Activated naive CD4-positive, alpha-beta T cell treated with anti-CD3 and anti-CD28 coated beads, Interleukin-2, amount 50 U/mL, for 72 hours (primary cell): ENCODE data around the gene MED25. TPM values are rescaled to one million over a fixed set of nuclear protein-coding genes. Genes with fewer than 3 reads are reported as not detected.

Source experiments
- ATAC-seq, 2 donors: fragments of 150-1000 bp; cut with Tn5 transposase; 2 replicates each; pipeline ENCODE4 v1.10.0; 2021; ENCODE audit warnings: mild to moderate bottlenecking in 2 of 2, moderate library complexity in 2 of 2
- DNase-seq, 2 donors: peaks; one replicate each; pipeline ENCODE4 v3.0.0; 2021 to 2022; ENCODE audit warnings: low spot score in 2 of 2
- H3K27ac Mint-ChIP-seq, 2 donors: one replicate each; pipeline ENCODE4 v1.8.0; 2022; ENCODE audit warnings: mild to moderate bottlenecking in 2 of 2, mixed read lengths in 2 of 2
- H3K36me3 Mint-ChIP-seq, 2 donors: one replicate each; pipeline ENCODE4 v1.8.0; 2022; ENCODE audit warnings: mixed read lengths in 2 of 2
- H3K9me3 Mint-ChIP-seq, 2 donors: one replicate each; pipeline ENCODE4 v1.8.0; 2022; ENCODE audit warnings: mixed read lengths in 2 of 2
- total RNA-seq, 2 donors: library from RNA; stranded (reverse); gene quantifications; one replicate each; pipeline ENCODE4 v1.2.3, GENCODE V29; 2022

Gene MED25
- 10 to 100 TPM; 58.4 to 68.2 TPM for total RNA-seq

- no peaks in the 10 kb centered on the region for H3K9me3 Mint-ChIP-seq
- DNase-seq (peak; percentile 88 to 91), ATAC-seq (peak; percentile 73 to 76)
- peaks cover under 1 to 17% of the 10 kb centered on the region in 2 donors for H3K36me3 Mint-ChIP-seq
- peak within 1 kb of the TSS; percentile 99 to 100 for H3K27ac Mint-ChIP-seq
Measured at GRCh38 chr19:49817964-49818648, at the start of gene MED25. TSS of gene MED25 (plus strand) at chr19:49818289. CDS start at chr19:49818342, 53 bp downstream.

GRCh38 chr19:49770529-49770928 lies 47.6 kb upstream of the MED25 start:
- H3K27ac Mint-ChIP-seq: no peak overlapping the region
- DNase-seq: no peak
- ATAC-seq: no peak
- H3K9me3 Mint-ChIP-seq: no peaks in the 10 kb centered on the region
- peaks cover 0 to 5% of the 10 kb centered on the region in 2 donors for H3K36me3 Mint-ChIP-seq

DNA sequence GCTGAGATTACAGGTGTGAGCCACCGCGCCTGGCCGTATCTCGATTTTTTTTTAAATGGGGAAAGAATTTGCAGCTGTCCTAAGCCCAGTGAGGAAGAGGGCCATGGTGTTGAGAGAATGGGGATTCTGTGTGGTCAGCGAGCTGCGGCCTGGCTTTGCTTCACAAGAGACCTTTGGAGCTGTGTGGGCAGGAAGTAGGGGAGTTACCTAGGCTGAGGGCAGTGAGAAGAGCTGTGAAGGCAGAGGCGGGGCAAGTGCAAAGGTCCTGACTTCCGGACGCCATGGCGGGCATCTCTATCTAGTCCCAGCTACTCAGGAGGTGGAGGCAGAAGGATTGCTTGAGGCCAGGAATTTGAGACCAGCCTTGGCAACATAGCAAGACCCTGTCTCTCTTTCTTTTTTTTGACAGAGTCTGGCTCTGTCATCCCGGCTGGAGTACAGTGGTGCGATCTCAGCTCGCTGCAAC lies 46.4 kb upstream of the MED25 start:
- ATAC-seq: no peak
- DNase-seq: no peak
- Mint-ChIP-seq H3K36me3 (peaks cover 0 to 5% of the 10 kb centered on the region in 2 donors), H3K27ac (no peak overlapping the region), H3K9me3 (no peaks in the 10 kb centered on the region)

DNA sequence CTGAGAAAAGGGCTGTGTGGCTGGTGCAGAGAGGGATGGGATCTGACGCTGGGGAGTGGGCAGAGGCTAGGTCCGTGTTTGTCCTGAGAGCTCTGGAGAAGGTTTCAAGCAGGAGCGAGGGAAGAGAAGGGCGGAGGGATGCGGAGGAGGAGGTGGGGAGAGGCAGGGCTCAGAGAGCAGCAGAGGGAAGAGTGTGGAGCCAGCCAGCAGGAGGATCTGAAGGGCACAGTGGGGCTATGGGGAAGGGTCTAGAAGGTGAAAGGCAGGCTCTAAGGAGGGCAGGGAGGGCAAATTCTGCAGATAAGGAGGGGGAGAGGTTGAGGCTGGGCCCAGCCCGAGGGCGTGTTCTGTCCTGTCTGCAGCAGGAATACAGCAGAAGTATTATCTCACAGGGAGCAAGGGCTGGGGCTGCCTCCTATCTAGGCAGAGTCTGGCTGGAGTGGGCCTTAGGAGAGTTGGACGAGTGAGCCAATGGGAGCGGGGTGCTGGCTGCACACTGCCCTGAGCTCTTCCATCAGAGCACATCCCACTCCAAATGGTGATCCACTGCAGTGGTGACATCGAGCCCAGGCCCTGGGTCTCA lies 45.1 kb upstream of the MED25 start:
- DNase-seq (no peak), ATAC-seq (no peak)
- H3K9me3 Mint-ChIP-seq: no peaks in the 10 kb centered on the region
- peak overlapping the region in 1 of 2 donors; percentile 39 for H3K27ac Mint-ChIP-seq
- no peaks in the 10 kb centered on the region for H3K36me3 Mint-ChIP-seq

GRCh38 chr19:49773663-49774350 lies 44.3 kb upstream of the MED25 start:
- DNase-seq: no peak
- Mint-ChIP-seq H3K27ac (no peak overlapping the region), H3K36me3 (no peaks in the 10 kb centered on the region), H3K9me3 (no peaks in the 10 kb centered on the region)
- ATAC-seq: no peak

GRCh38 chr19:49774969-49775368 lies 43.1 kb upstream of the MED25 start:
- Mint-ChIP-seq H3K9me3 (no peaks in the 10 kb centered on the region), H3K27ac (no peak overlapping the region), H3K36me3 (no peaks in the 10 kb centered on the region)
- ATAC-seq (no peak), DNase-seq (no peak)

DNA sequence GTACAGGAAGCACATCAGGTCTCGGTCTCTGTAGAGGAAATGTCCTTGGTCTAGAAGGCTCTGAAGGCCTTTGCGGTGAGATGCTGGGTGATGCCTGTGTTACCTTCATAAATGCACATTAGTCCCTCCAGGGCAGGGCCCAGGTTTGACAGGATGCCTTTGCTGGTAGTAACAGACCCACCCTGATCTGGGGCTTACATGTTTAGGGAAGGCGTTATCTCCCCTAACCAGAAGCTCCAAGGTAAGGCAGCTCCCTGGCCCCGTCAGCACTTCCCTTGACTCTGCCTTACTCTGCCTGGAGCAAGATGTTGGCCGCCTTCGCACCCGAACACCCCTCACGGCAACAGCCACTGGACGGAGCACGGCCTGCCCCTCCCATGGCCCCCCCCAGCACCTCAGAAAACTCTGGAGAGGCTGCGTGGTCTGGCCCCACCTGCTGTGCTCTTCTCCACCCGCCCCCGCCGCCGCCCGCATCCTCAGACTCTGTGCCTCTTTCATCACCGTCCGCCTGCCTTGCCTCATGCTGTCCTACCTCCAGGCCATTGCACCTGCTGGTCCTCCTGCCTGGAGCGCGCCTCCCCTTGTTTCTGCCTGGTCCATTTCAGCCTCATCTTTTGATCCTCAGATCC lies 42.2 kb upstream of the MED25 start:
- Mint-ChIP-seq H3K27ac (peak overlapping the region in 1 of 2 donors; percentile 89), H3K9me3 (no peaks in the 10 kb centered on the region), H3K36me3 (no peaks in the 10 kb centered on the region)
- ATAC-seq (no peak), DNase-seq (no peak)

DNA sequence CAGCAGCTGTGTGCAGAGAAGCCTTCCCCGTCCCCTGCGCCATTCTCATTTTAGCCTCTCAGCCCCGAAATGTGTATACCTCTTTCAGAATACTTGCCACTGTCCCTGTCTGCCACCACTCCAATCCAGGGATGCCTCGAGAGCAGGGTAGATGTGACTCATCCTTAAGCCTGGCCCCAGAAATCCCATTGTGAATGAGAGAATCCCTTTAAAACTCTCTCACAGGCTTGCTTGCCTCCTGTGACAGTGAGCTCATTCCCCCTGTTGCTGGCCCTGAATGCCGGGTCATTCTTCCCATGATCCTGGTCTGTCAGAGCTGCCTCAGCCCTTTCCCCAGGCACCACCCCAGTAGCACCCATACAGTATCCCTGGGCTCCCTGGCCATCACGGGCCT lies 41.7 kb upstream of the MED25 start:
- no peaks in the 10 kb centered on the region for H3K36me3 Mint-ChIP-seq
- no peak for ATAC-seq
- H3K9me3 Mint-ChIP-seq: no peaks in the 10 kb centered on the region
- DNase-seq: no peak
- H3K27ac Mint-ChIP-seq: peak overlapping the region in 1 of 2 donors; percentile 89

DNA sequence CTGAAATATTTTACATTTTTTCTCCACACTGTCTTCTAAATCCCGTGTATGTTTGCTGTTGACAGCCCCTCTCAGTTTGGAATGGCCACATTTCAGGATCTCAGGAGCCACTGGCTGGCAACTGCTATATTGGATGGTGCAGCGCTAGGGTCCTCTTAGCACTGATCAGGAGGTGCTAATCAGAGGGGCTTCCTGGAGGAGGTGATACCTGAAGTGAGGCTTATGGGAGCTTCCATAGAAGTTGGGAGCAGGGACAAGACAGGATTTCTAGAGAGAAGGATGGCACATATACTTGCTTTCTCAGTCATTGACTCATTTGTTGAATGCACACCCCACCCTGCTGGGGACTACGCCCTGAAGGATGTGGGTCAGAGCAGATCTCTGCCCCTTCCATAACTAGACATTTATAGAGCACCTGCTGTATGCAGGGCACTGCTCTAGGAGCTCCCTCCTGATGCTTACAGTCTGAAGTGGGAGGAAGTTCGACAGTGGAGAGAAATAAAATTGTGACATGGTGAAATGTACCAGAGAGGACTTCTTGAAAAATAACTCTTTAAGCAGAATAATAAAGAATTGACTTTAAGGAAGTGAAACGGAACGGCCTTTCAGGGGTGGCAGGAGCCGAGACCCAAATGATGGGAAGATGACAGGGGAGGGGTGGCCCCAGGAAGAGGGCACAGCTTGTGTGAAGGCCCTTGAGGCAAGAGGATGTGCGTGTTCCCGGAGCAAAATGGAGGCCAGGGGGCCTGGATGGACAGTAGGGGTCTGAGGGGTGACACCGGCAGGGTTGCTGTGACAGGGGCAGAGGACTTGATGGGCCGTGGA lies 38.1 kb upstream of the MED25 start:
- Mint-ChIP-seq H3K27ac (peak overlapping the region; percentile 58 to 87), H3K36me3 (peaks cover 10 to 11% of the 10 kb centered on the region in 2 donors), H3K9me3 (no peaks in the 10 kb centered on the region)
- ATAC-seq (no peak), DNase-seq (no peak)

GRCh38 chr19:49780861-49781260 lies 37.2 kb upstream of the MED25 start:
- Mint-ChIP-seq H3K27ac (peak overlapping the region; percentile 58 to 87), H3K9me3 (no peaks in the 10 kb centered on the region), H3K36me3 (peaks cover 15 to 16% of the 10 kb centered on the region in 2 donors)
- no peak for DNase-seq
- ATAC-seq: no peak

DNA sequence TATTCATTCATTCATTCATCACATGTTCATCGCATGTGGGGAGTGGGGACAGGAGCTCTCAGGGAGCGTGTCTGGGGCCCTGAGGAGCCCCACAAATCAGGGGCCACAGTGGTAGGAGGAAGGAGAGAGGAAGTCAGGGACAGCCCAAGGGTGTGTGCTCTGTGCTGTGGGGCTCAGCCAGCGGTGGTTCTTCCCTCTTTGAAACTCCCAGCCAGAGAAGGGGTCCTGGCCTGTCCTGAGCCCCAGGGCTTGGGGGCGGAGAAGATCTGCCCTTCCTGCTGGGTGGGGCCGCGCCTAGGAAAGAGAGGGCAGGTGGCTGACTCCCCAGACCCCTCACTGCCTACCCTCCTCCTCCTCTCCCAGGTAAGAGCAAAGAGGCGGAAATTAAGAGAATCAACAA lies 36.7 kb upstream of the MED25 start:
- peak overlapping the region in 1 of 2 donors; percentile 87 for H3K27ac Mint-ChIP-seq
- peaks cover 15 to 16% of the 10 kb centered on the region in 2 donors for H3K36me3 Mint-ChIP-seq
- H3K9me3 Mint-ChIP-seq: no peaks in the 10 kb centered on the region
- DNase-seq (no peak), ATAC-seq (no peak)

GRCh38 chr19:49782515-49782914 lies 35.6 kb upstream of the MED25 start:
- no peak for DNase-seq
- H3K36me3 Mint-ChIP-seq: peaks cover 15 to 16% of the 10 kb centered on the region in 2 donors
- no peak for ATAC-seq
- peak overlapping the region in 1 of 2 donors; percentile 34 for H3K27ac Mint-ChIP-seq
- no peaks in the 10 kb centered on the region for H3K9me3 Mint-ChIP-seq

GRCh38 chr19:49786376-49786820 lies 31.7 kb upstream of the MED25 start:
- no peaks in the 10 kb centered on the region for H3K9me3 Mint-ChIP-seq
- DNase-seq (no peak), ATAC-seq (no peak)
- peaks cover 15 to 20% of the 10 kb centered on the region in 2 donors for H3K36me3 Mint-ChIP-seq
- H3K27ac Mint-ChIP-seq: peak overlapping the region in 1 of 2 donors; percentile 69

- ATAC-seq: no peak
- no peaks in the 10 kb centered on the region for H3K9me3 Mint-ChIP-seq
- H3K36me3 Mint-ChIP-seq: peaks cover 14 to 20% of the 10 kb centered on the region in 2 donors
Measured at GRCh38 chr19:49787746-49788145, 30.3 kb upstream of the MED25 start.

DNA sequence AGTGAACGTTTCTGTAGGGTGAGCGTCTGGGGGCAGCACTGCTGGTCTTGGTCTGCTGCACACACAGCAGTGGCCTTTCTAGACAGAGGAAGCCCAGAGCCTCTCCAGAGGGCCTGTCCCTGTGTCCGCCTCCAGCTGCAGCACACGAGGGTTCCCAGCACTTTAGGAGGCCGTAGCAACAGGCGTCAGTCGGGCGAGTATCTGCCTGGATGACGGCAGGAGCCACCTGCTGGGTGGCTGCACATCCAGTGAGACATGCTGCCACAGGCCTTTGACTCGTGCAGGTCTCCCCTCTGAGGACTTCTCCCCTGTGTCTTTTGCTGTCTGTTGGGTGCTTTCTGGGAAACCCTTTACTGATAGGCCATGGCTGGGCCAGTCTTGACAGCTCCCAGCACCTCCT lies 29.2 kb upstream of the MED25 start:
- H3K9me3 Mint-ChIP-seq: no peaks in the 10 kb centered on the region
- DNase-seq: no peak
- H3K27ac Mint-ChIP-seq: no peak overlapping the region
- ATAC-seq: no peak
- H3K36me3 Mint-ChIP-seq: peaks cover 8 to 11% of the 10 kb centered on the region in 2 donors

More at GRCh38 chr19:49787746-49788145, 30.3 kb upstream of the MED25 start:
- no peak overlapping the region for H3K27ac Mint-ChIP-seq
- no peak for DNase-seq

DNA sequence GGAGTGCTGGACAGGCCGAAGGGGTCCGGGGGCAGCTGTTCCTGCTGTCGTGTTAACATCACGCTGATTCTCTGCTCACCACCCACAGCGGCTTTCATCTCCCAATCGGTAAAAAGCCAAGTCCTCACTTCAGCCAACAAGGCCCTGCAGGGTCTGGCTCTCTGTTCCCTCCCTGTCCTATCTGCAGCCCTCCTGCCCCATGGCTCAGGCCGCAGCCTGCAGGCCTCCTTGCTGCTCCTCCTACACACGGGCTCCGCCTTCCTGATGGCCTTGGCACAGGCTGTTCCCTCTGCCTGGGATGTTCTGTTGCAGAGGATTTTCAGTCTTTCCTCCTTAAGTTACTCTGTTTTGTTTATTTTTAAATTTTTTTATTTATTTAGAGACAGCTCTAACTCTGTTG lies 27.2 kb upstream of the MED25 start:
- Mint-ChIP-seq H3K9me3 (no peaks in the 10 kb centered on the region), H3K36me3 (peaks cover 0 to 4% of the 10 kb centered on the region in 2 donors), H3K27ac (peak overlapping the region in 1 of 2 donors; percentile 60)
- ATAC-seq (no peak), DNase-seq (no peak)
